ENCODE measurements around the gene SETD1A.

SETD1A gene

GRCh38 chr16:30957456-30958174 lies at the start of gene SETD1A:
Gene SETD1A (plus strand): TSS chr16:30957754. CDS start chr16:30958732, 978 bp downstream.
- DNase-seq (ENCODE audit: low read depth in 3 of 3): peak; percentile 85 to 95 (median 94)

- DNase-seq (ENCODE audit: low read depth in 3 of 3): no peak
Observed at GRCh38 chr16:30910427-30911029, 47.0 kb upstream of the SETD1A start.

DNA sequence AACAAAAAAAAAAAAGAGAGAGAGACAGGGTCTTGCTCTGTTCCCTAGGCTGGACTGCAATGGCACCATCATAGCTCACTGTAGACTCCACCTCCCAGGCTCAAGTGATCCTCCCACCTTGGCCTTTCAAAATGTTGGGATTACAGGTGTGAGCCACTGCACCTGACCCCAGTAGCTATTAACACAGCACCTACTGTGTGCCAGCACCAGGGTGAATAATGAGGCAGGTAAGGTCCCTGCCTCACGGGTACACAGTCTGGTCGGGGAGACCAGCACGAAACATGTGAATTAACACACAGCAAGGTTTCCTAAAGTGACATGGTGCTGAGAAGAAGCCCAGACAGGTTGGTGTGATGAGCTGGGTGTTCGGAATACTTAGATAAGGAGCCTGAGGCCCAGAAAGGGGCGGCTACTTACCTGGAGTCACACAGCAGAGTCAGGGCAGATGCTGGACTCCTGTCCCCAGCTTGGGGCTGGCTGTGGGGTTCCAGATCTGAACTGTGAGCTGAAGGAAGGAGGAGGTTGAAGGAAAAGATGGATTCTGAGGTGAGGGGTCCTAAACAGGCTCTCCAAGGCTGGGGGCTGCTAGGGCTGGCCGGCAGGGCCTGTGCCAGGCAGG lies 44.7 kb upstream of the SETD1A start:
- no peak for DNase-seq (ENCODE audit: low read depth in 3 of 3)

GRCh38 chr16:30914830-30915229 lies 42.7 kb upstream of the SETD1A start:
- DNase-seq (ENCODE audit: low read depth in 3 of 3): no peak

DNA sequence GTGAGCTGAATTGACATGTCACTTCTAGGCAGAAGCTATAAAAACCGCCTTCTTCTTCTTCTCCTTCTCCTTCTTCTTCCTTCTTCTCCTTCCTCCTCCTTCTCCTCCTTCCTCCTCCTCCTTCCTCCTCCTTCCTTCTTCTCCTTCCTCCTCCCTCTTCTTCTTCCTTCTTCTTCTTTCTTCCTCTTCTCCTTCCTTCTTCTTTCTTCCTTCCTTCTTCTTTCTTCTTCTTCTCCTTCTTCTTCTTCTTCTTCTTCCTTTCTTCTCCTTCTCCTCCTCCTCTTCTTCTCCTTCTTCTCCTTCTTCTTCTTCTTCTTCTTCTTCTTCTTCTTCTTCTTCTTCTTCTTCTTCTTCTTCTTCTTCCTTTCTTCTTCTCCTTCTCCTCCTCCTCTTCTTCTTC lies 38.9 kb upstream of the SETD1A start:
- no peak for DNase-seq (ENCODE audit: low read depth in 3 of 3)

DNA sequence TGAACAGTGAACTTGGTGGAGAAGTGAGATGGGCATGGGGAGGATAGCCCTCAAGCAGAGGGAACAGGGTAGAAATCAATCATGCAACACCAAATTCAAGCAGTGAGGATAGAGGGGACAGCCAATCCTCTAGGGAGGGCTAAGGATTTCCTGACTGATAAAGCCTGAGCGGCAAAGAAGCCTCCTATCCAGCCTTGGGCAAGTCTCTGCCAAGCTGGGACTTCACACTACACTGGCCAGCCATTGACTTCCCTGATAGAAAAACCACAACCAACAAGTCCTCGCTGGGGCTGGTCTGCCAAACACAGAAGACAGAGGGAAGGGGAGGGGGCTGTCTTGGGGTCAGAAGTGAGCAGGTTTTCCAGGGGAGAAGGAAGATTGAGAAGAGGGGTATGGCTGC lies 36.7 kb upstream of the SETD1A start:
- no peak for DNase-seq (ENCODE audit: low read depth in 3 of 3)

DNA sequence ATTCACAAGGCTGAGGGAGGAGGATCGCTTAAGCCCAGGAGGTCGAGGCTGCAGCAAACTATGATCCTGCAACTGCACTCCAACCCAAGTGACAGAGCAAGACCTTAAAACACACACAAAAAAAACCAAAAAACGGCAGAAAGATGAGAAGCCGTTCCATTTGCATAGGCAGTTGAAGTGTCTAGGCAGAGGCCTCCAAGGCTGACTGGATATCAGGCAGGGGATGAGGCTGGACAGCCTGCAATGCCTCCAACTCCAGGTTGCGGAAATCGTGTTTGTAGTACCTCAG lies 36.2 kb upstream of the SETD1A start:
- DNase-seq (ENCODE audit: low read depth in 3 of 3): no peak

DNA sequence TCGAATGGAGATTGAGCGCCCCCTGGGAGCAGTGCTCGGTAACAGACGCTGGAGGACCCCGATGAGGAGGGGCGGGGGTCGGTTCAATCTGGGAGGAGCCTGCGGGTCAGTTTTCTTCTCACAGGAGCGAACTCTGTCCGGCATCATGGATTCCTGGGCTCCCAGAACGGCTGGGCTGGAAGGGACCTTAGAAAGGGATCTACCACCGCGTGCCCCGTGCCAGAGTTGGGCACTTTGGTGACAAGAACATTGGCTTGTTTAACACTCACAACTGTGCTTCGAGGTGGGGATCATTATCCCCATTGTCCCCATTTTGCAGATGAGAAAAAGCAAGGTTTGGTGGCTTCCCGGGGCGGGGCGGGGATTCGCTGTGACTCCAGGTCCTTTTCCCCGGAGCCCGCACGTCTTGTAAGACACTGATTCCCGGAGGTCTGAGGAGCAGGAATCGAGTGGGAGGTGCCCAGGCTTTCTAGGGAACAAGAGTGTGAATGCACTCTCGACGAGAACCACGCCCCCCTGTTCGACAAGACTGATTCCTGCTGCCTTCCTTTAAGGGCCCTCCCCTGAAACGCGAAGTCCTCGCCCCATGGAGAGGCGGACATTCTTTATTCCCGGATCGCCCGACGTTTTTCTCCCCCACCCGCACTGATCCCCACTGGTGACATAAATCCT lies 35.7 kb upstream of the SETD1A start:
- DNase-seq (ENCODE audit: low read depth in 3 of 3): peak; percentile 78 to 79 (median 79)

GRCh38 chr16:30922420-30922959 lies 35.1 kb upstream of the SETD1A start:
- peak; percentile 98 to 99 (median 99) for DNase-seq (ENCODE audit: low read depth in 3 of 3)

DNA sequence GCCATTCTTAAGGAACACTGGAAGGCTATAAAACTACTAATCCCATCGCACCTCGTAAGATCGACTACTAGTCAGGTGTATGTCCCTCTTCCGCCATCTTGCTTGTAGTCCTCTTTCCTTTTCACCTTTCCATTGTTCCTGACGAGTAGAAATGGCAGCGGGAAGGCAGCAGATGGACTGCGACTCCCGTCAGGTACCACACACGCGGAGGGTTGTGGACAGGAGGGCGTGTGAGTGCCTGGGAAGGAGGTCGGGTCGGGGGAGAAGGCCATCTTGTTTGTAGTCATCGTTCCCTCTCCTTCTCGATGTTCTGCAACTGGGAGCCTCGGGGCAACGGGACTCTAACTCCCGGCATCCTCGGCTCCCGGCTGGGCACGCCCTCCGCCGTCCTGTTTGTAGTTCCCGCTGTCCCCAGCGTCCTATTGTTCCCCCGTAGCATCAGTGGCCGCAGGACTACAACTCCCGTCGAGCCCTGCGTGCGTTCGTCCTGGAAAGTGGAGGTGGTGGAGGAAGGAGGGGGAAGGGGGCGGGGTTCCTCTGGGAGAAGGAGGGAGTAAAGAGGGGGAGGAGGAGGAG lies 34.5 kb upstream of the SETD1A start:
- DNase-seq (ENCODE audit: low read depth in 3 of 3): peak; percentile 82 to 91 (median 91)

DNA sequence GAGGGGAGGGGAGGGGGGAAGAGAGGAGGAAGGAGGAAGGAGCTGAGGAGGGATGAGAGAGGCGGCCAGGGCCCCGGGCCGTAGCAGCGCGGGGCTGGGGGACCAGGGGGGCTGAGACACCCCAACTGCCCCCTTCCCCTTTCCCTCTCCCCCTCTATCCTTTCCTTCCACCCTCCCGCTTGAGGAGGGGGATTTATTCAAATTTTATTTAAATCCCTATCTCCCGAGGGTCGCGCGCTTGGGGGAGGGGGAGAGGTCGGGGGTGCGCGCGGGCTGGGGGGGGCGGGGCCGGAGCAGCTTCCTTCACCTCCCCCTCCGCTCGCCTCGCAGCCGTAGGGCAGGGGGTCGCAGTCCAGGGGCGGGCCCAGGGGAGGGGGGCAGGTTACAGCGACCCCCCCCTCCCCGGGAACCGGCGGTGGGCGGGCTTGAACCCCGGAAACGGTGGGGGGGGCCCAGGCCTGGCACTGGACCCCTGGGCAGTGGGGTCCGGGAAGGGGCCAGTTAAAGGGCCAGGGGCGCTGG lies 33.9 kb upstream of the SETD1A start, which contains the start of gene FBXL19:
Gene FBXL19 (plus strand): TSS at position 19 of the 522 bp plus-strand sequence. CDS start 2,183 bp downstream, outside the sequence.
- DNase-seq (ENCODE audit: low read depth in 3 of 3): peak in 1 of 3 experiments; percentile 37

GRCh38 chr16:30924076-30924912 lies 33.3 kb upstream of the SETD1A start:
- DNase-seq (ENCODE audit: low read depth in 3 of 3): no peak

GRCh38 chr16:30924913-30925631 lies 32.5 kb upstream of the SETD1A start:
- DNase-seq (ENCODE audit: low read depth in 3 of 3): no peak

DNA sequence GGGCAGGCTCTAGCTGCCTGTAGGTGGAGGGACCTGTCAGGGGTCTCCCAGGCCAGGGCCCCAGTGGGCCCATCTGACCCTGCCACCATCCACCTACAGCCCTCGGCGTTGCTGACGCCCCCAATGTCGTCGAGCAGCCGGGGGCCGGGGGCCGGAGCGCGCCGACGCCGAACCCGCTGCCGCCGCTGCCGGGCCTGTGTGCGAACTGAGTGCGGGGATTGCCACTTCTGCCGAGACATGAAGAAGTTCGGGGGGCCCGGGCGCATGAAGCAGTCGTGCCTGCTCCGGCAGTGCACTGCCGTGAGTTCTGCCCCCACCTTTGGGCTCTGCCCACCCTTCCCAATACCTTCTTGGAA lies 31.9 kb upstream of the SETD1A start:
- no peak for DNase-seq (ENCODE audit: low read depth in 3 of 3)

- no peak for DNase-seq (ENCODE audit: low read depth in 3 of 3)
Observed at GRCh38 chr16:30925995-30926811, 31.4 kb upstream of the SETD1A start.

GRCh38 chr16:30926937-30927788 lies 30.4 kb upstream of the SETD1A start:
- DNase-seq (ENCODE audit: low read depth in 3 of 3): no peak

DNA sequence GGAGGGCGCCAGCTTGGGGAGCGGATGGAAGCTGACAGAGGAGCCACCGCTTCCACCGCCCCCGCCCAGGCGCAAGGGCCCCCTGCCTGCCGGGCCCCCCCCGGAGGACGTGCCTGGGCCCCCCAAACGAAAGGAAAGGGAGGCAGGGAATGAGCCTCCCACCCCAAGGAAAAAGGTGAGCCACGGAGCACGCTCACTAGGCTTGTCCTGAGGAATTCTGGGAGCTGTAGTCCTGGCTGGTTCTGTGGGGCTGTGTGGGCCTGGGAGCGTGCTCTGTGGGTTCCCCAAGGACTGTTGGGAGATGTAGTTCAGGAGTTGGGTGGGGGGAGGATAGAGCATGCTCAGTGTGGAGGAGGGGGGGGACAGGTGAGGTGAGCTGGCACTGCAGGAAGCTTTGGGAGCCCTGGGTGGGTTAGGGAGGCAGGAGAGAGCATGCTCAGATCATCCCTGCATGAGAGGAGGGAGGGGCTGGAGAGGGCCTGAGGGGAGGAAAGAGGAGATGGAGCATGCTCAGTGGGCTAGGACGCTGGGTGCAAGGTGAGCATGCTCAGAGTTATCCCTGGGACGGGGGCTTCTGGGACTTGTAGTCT lies 29.7 kb upstream of the SETD1A start:
- no peak for DNase-seq (ENCODE audit: low read depth in 3 of 3)

DNA sequence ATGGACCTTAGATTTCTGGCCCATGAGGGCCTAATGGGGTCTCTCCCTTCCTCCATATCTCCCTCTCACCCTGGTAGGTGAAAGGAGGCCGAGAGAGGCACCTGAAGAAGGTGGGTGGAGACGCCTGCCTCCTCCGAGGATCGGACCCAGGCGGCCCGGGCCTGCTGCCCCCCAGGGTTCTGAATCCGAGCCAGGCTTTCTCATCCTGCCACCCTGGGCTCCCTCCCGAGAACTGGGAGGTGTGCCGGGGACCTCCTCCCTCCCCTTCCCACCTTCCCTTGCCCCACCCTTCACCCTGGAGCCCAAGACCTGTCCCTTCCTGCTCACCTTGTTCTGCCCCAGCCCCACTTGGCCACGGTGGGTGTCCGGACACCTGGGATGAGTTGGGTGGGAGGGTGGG lies 29.2 kb upstream of the SETD1A start:
- DNase-seq (ENCODE audit: low read depth in 3 of 3): no peak
